ENCODE data around the gene ELF4.

DNA sequence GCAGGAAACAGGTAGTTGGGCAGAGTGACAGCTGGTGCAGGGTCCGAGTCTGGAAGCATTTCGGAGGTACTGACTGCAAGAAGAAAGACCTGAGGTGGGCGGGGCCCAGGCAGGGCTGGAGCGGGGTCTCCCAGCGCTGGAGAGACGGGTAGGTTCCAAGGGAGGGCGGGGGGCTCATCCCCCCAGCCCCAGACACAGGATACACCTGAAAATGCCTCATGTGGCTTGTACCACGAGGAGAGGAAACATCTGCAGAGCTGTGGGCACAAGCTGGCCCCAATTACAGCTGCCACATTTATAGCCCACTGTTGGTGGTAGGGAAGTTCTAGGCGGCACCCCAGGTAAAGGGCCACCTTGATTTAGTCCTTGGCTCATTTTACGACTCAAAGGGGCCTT, 38.0 kb downstream of the ELF4 start:
- TF ChIP-seq, protein P1, sequence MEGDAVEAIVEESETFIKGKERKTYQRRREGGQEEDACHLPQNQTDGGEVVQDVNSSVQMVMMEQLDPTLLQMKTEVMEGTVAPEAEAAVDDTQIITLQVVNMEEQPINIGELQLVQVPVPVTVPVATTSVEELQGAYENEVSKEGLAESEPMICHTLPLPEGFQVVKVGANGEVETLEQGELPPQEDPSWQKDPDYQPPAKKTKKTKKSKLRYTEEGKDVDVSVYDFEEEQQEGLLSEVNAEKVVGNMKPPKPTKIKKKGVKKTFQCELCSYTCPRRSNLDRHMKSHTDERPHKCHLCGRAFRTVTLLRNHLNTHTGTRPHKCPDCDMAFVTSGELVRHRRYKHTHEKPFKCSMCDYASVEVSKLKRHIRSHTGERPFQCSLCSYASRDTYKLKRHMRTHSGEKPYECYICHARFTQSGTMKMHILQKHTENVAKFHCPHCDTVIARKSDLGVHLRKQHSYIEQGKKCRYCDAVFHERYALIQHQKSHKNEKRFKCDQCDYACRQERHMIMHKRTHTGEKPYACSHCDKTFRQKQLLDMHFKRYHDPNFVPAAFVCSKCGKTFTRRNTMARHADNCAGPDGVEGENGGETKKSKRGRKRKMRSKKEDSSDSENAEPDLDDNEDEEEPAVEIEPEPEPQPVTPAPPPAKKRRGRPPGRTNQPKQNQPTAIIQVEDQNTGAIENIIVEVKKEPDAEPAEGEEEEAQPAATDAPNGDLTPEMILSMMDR (conservative IDR thresholded peaks at IDR 0.05; ENCODE audit: low read depth, low read length) = no peak
- no peak for TF ChIP-seq EZH2 (IDR thresholded peaks at IDR 0.05; ENCODE audit: borderline replicate concordance, low read depth, low read length, poor library complexity, severe bottlenecking)
